ENCODE measurements around the gene KPTN. TPM values are rescaled to one million over a fixed set of nuclear protein-coding genes. Genes with fewer than 3 reads are reported as not detected.

Gene KPTN
- total RNA-seq, 1 experiment from 2014 or later: 20.8 TPM

DNA sequence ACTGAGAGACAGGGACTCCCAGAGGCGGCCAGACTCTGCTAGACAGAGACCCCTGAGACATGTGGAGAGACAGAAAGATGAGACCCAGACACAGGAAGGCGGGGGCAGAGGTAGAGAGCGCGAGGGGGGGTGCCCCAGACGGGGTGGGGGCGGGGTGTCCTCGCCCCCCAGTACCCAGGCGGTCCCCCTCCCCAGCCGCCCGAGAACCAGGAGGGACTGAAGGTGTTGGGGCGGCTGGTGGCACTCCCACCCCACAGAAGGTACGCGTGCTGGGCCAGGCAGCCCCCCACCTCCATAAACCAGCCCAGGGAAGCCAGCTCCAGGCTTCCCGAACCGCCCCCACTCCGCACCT lies 12.7 kb downstream of the KPTN start:
- H3K4me2 ChIP-seq: no peak overlapping the region

DNA sequence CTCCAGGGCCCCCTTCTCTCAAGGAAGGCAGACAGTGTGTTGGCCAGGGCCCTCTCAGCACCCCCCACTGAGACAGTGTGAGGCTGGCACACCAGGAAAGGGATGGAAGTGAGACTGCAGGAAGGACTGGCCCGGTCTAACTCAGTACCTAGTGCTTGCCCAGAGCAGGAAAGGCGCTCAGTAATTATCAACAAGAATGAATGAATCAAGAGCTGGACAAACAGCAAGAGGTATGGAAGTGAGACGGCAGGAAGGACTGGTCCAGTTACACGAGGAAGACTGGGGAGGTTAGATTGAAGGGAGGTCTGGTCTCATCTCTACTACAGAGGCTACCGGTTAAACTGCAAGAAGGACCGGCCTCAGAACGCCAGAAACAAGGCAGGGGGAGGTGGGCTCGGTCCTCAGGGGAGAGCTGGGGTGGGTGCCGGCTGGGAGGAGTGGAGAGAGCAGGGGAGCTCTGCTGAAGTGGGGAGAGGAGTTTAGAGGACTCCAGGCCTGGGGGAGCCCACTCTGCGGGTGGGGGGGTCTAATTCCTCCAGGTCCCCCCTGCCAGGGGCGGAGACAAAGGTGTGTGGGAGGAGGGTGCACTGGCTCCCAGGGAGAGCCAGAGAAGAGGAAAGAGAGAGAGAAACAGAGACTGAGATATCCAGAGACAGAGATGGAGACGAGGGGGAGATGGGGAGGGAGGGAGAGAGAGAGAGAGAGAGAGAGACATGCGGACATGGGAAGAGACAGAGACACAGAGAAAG lies 13.4 kb downstream of the KPTN start:
- H3K4me1 ChIP-seq (replicated peaks; ENCODE audit: insufficient read depth): no peaks in the 10 kb centered on the region
- no TSS peak for BruUV-seq (replicated peaks)
- H3K9me3 ChIP-seq (ENCODE audit: insufficient read depth, low read depth): no peaks in the 10 kb centered on the region
- no peak overlapping the region for H2AFZ ChIP-seq
- ChIA-PET CTCF (no interaction called here), POLR2A (ENCODE audit: unreplicated experiment) (no interaction called here)
- no peak overlapping the region for H3K27ac ChIP-seq
- H3K4me3 ChIP-seq: no peak overlapping the region
- no peak overlapping the region for H3K4me2 ChIP-seq
- no peaks in the 10 kb centered on the region for H3K79me2 ChIP-seq (ENCODE audit: low read depth)
- no peak for TF ChIP-seq EZH2 (IDR thresholded peaks at IDR 0.05; ENCODE audit: low read depth)
- TF ChIP-seq, protein P1, sequence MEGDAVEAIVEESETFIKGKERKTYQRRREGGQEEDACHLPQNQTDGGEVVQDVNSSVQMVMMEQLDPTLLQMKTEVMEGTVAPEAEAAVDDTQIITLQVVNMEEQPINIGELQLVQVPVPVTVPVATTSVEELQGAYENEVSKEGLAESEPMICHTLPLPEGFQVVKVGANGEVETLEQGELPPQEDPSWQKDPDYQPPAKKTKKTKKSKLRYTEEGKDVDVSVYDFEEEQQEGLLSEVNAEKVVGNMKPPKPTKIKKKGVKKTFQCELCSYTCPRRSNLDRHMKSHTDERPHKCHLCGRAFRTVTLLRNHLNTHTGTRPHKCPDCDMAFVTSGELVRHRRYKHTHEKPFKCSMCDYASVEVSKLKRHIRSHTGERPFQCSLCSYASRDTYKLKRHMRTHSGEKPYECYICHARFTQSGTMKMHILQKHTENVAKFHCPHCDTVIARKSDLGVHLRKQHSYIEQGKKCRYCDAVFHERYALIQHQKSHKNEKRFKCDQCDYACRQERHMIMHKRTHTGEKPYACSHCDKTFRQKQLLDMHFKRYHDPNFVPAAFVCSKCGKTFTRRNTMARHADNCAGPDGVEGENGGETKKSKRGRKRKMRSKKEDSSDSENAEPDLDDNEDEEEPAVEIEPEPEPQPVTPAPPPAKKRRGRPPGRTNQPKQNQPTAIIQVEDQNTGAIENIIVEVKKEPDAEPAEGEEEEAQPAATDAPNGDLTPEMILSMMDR (conservative IDR thresholded peaks at IDR 0.05): no peak
- no peaks in the 10 kb centered on the region for H4K20me1 ChIP-seq (ENCODE audit: insufficient read depth)
- H3F3A ChIP-seq (ENCODE audit: insufficient read depth, low read depth): 0 out of 2 replicates have a peak, but pooled peaks cover 5% of the 10 kb centered on the region
- intact Hi-C loops (cut with micrococcal nuclease; ENCODE audit: unreplicated experiment): no loop called here
- DNase-seq: no peak
- peaks cover 67% of the 10 kb centered on the region for H3K27me3 ChIP-seq (ENCODE audit: insufficient read depth, low read depth)
- no peaks in the 10 kb centered on the region for H3K36me3 ChIP-seq (ENCODE audit: low read depth)
- no peaks in the 10 kb centered on the region for H3K9me2 ChIP-seq (ENCODE audit: insufficient read depth)

More for the DNA sequence above, 12.7 kb downstream of the KPTN start:
- Histone ChIP-seq H4K20me1 (ENCODE audit: insufficient read depth) (no peaks in the 10 kb centered on the region), H3K36me3 (ENCODE audit: low read depth) (no peaks in the 10 kb centered on the region), H3K9me3 (ENCODE audit: insufficient read depth, low read depth) (no peaks in the 10 kb centered on the region), H3K4me1 (replicated peaks; ENCODE audit: insufficient read depth) (no peaks in the 10 kb centered on the region), H3K4me3 (no peak overlapping the region), H3K27me3 (ENCODE audit: insufficient read depth, low read depth) (peaks cover 59% of the 10 kb centered on the region), H3K9me2 (ENCODE audit: insufficient read depth) (no peaks in the 10 kb centered on the region), H3K27ac (no peak overlapping the region), H3F3A (ENCODE audit: insufficient read depth, low read depth) (0 out of 2 replicates have a peak, but pooled peaks cover 5% of the 10 kb centered on the region), H3K79me2 (ENCODE audit: low read depth) (no peaks in the 10 kb centered on the region), H2AFZ (no peak overlapping the region)
- intact Hi-C loops (cut with micrococcal nuclease; ENCODE audit: unreplicated experiment): no loop called here
- CTCF ChIA-PET: no interaction called here
- TF ChIP-seq, protein P1 (conservative IDR thresholded peaks at IDR 0.05): no peak
- TF ChIP-seq EZH2 (IDR thresholded peaks at IDR 0.05; ENCODE audit: low read depth): no peak
- POLR2A ChIA-PET (ENCODE audit: unreplicated experiment): no interaction called here
- BruUV-seq (replicated peaks): no TSS peak
- DNase-seq: no peak

DNA sequence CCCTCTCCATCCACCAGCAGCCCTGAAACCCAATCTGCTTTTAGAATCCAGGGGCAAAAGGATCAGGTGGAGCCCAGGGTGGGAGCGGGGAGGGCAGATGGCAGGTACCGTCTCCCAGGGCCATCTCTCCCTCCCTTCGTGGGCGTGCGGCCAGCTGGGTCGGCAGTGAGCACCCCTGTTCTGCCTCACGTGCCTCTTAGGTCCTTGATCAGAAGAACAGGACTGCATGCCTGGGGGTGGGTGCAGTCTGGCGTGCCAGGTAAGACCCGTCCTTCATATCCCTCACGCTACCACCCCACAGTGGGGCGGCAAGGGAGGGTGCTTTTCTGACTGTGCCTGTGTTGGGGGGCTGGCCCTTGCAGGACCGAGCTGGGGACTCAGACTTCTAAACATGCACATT lies 14.3 kb downstream of the KPTN start:
- Histone ChIP-seq H3K4me2 (no peak overlapping the region), H4K20me1 (ENCODE audit: insufficient read depth) (no peaks in the 10 kb centered on the region), H3K79me2 (ENCODE audit: low read depth) (no peaks in the 10 kb centered on the region), H3K27ac (no peak overlapping the region), H2AFZ (no peak overlapping the region), H3F3A (ENCODE audit: insufficient read depth, low read depth) (0 out of 2 replicates have a peak, but pooled peaks cover 5% of the 10 kb centered on the region), H3K4me1 (replicated peaks; ENCODE audit: insufficient read depth) (no peaks in the 10 kb centered on the region), H3K27me3 (ENCODE audit: insufficient read depth, low read depth) (peaks cover 76% of the 10 kb centered on the region), H3K36me3 (ENCODE audit: low read depth) (no peaks in the 10 kb centered on the region), H3K4me3 (no peak overlapping the region), H3K9me2 (ENCODE audit: insufficient read depth) (no peaks in the 10 kb centered on the region), H3K9me3 (ENCODE audit: insufficient read depth, low read depth) (no peaks in the 10 kb centered on the region)
- ChIA-PET POLR2A (ENCODE audit: unreplicated experiment) (no interaction called here), CTCF (no interaction called here)
- intact Hi-C loops (cut with micrococcal nuclease; ENCODE audit: unreplicated experiment): no loop called here
- DNase-seq: no peak
- no peak for TF ChIP-seq EZH2 (IDR thresholded peaks at IDR 0.05; ENCODE audit: low read depth)
- TF ChIP-seq, protein P1 (conservative IDR thresholded peaks at IDR 0.05): no peak
- no TSS peak for BruUV-seq (replicated peaks)

All from PC-9 (cell line).